Measurements from ENCODE around the gene MVD. TPM values are rescaled to one million over a fixed set of nuclear protein-coding genes. Genes with fewer than 3 reads are reported as not detected.

MVD gene
- total RNA-seq, 1 donor from 2014 or later: 25.3 TPM

- H3K9me3 ChIP-seq (replicated peaks): no peaks in the 10 kb centered on the region
- no peak overlapping the region for H3K27ac ChIP-seq (replicated peaks)
- intact Hi-C loops (cut with micrococcal nuclease): no loop called here
- peaks cover 45% of the 10 kb centered on the region for H3K4me1 ChIP-seq
- H3K36me3 ChIP-seq: peaks cover 24% of the 10 kb centered on the region
- no peaks in the 10 kb centered on the region for H3K27me3 ChIP-seq (ENCODE audit: low read depth)
- TF ChIP-seq CTCF (IDR thresholded peaks at IDR 0.05; ENCODE audit: borderline replicate concordance): no peak
- no peak for DNase-seq
- H3K4me3 ChIP-seq: no peak overlapping the region
Measured at GRCh38 chr16:88617268-88618031, 45.4 kb downstream of the MVD start.

GRCh38 chr16:88616736-88617135 is 46.2 kb downstream of the MVD start:
- Histone ChIP-seq H3K27ac (replicated peaks) (no peak overlapping the region), H3K36me3 (peaks cover 24% of the 10 kb centered on the region), H3K4me3 (no peak overlapping the region), H3K27me3 (ENCODE audit: low read depth) (no peaks in the 10 kb centered on the region), H3K4me1 (peaks cover 45% of the 10 kb centered on the region), H3K9me3 (replicated peaks) (no peaks in the 10 kb centered on the region)
- no peak for TF ChIP-seq CTCF (IDR thresholded peaks at IDR 0.05; ENCODE audit: borderline replicate concordance)
- no peak for DNase-seq
- intact Hi-C loops (cut with micrococcal nuclease): no loop called here

GRCh38 chr16:88616320-88616719 is 46.6 kb downstream of the MVD start:
- peaks cover 28% of the 10 kb centered on the region for H3K36me3 ChIP-seq
- H3K27ac ChIP-seq (replicated peaks): no peak overlapping the region
- H3K27me3 ChIP-seq (ENCODE audit: low read depth): no peaks in the 10 kb centered on the region
- H3K9me3 ChIP-seq (replicated peaks): no peaks in the 10 kb centered on the region
- intact Hi-C loops (cut with micrococcal nuclease): no loop called here
- DNase-seq: no peak
- no peak for TF ChIP-seq CTCF (IDR thresholded peaks at IDR 0.05; ENCODE audit: borderline replicate concordance)
- no peak overlapping the region for H3K4me3 ChIP-seq
- peaks cover 45% of the 10 kb centered on the region for H3K4me1 ChIP-seq

- H3K36me3 ChIP-seq: peaks cover 41% of the 10 kb centered on the region
- TF ChIP-seq CTCF (IDR thresholded peaks at IDR 0.05; ENCODE audit: borderline replicate concordance): no peak
- no peak overlapping the region for H3K27ac ChIP-seq (replicated peaks)
- H3K4me3 ChIP-seq: no peak overlapping the region
- H3K27me3 ChIP-seq (ENCODE audit: low read depth): no peaks in the 10 kb centered on the region
- DNase-seq: no peak
- no peaks in the 10 kb centered on the region for H3K9me3 ChIP-seq (replicated peaks)
- intact Hi-C loops (cut with micrococcal nuclease): no loop called here
- peaks cover 44% of the 10 kb centered on the region for H3K4me1 ChIP-seq
Measured at GRCh38 chr16:88614818-88615580, 47.9 kb downstream of the MVD start.

- no peak for TF ChIP-seq CTCF (IDR thresholded peaks at IDR 0.05; ENCODE audit: borderline replicate concordance)
- H3K36me3 ChIP-seq: peaks cover 47% of the 10 kb centered on the region
- intact Hi-C loops (cut with micrococcal nuclease): no loop called here
- peaks cover 36% of the 10 kb centered on the region for H3K4me1 ChIP-seq
- DNase-seq: no peak
- H3K4me3 ChIP-seq: no peak overlapping the region
- H3K9me3 ChIP-seq (replicated peaks): no peaks in the 10 kb centered on the region
- no peaks in the 10 kb centered on the region for H3K27me3 ChIP-seq (ENCODE audit: low read depth)
- H3K27ac ChIP-seq (replicated peaks): no peak overlapping the region
Measured at GRCh38 chr16:88613911-88614817, 48.7 kb downstream of the MVD start.
